Parathyroid adenoma (tissue), 2 donors: Measurements from ENCODE around the gene LAMA3.

Experiments
- H2AFZ ChIP-seq: fragments of 300-600 bp; sonication (generic); one replicate; pipeline ENCODE4 v1.7.0; 2017; ENCODE audit warnings: antibody characterized with exemption, mild to moderate bottlenecking
- H3K27ac ChIP-seq: fragments of 300-600 bp; sonication (generic); one replicate; pipeline ENCODE4 v1.7.0; 2017
- H3K27me3 ChIP-seq: fragments of 300-600 bp; sonication (generic); one replicate; pipeline ENCODE4 v1.7.0; 2017; ENCODE audit warnings: low read length; ENCODE audit not compliant: control insufficient read depth, insufficient read depth
- H3K36me3 ChIP-seq: fragments of 300-600 bp; sonication (generic); one replicate; pipeline ENCODE4 v1.7.0; 2017; ENCODE audit warnings: low read length; ENCODE audit not compliant: control insufficient read depth, insufficient read depth
- H3K4me1 ChIP-seq: fragments of 300-600 bp; sonication (generic); one replicate; pipeline ENCODE4 v1.7.0; 2017; ENCODE audit warnings: control low read depth
- H3K4me2 ChIP-seq: fragments of 300-600 bp; sonication (generic); one replicate; pipeline ENCODE4 v1.7.0; 2017; ENCODE audit warnings: low read length
- H3K4me3 ChIP-seq: fragments of 300-600 bp; sonication (generic); one replicate; pipeline ENCODE4 v1.7.0; 2017; ENCODE audit warnings: low read depth, low read length
- H3K79me2 ChIP-seq: fragments of 300-600 bp; sonication (generic); one replicate; pipeline ENCODE4 v1.7.0; 2017; ENCODE audit warnings: control low read depth
- H3K9ac ChIP-seq: fragments of 300-600 bp; sonication (generic); one replicate; pipeline ENCODE4 v1.7.0; 2017; ENCODE audit warnings: mild to moderate bottlenecking
- H3K9me3 ChIP-seq: fragments of 300-600 bp; sonication (generic); one replicate; pipeline ENCODE4 v1.7.0; 2017; ENCODE audit warnings: low read length; ENCODE audit not compliant: control insufficient read depth
- CTCF ChIP-seq: fragments of 300-600 bp; sonication (generic); IDR thresholded peaks from one replicate; pipeline ENCODE4 v1.7.0; 2017; ENCODE audit warnings: antibody characterized with exemption, mild to moderate bottlenecking
- donor health status: primary hyperparathyroidism.

LAMA3 gene

DNA sequence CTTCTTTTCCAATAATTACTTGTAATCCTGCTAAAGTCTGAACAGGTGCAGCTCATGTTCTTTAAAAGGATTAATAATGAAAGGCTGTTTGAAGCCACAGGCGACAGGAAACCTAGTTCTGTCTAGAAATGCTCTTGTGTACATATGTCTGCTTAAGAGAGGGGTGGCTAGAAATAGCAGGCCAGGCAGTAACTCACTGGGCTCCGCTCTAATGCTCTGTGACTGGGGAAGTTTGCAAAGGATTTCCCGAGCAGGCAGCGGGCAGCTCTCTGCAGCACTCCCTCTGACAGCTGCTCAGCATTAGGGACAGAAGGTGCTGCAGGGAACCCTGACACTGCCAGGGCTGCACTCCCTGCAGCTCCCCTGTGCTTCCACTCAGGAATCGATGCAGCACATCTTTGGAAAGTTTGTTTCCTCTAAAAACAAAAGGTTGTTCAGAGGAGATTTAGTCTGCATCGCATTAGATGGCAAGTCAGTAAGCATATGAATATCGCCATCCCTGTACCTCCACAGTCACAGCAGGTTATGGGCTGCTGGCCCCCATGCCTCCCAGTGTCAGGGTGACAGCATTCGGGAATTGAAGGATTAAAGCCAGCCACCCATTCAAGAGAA lies 292.2 kb downstream of the LAMA3 start:
- no peaks in the 10 kb centered on the region for H3K4me1 ChIP-seq
- no peaks in the 10 kb centered on the region for H3K27me3 ChIP-seq
- no peaks in the 10 kb centered on the region for H3K9me3 ChIP-seq
- no peak overlapping the region for H3K9ac ChIP-seq
- no peak overlapping the region for H2AFZ ChIP-seq
- no peak overlapping the region for H3K4me3 ChIP-seq
- no peak for TF ChIP-seq CTCF
- H3K79me2 ChIP-seq, result no peaks in the 10 kb centered on the region
- H3K36me3 ChIP-seq, result no peaks in the 10 kb centered on the region
- no peak overlapping the region for H3K4me2 ChIP-seq
- no peak overlapping the region for H3K27ac ChIP-seq

GRCh38 chr18:23982155-23983079 lies 293.2 kb downstream of the LAMA3 start:
- no peak for TF ChIP-seq CTCF
- H3K9ac ChIP-seq, result no peak overlapping the region
- no peaks in the 10 kb centered on the region for H3K9me3 ChIP-seq
- H3K36me3 ChIP-seq, result no peaks in the 10 kb centered on the region
- no peak overlapping the region for H3K4me2 ChIP-seq
- H2AFZ ChIP-seq, result peak overlapping the region; percentile 58
- no peaks in the 10 kb centered on the region for H3K4me1 ChIP-seq
- no peaks in the 10 kb centered on the region for H3K79me2 ChIP-seq
- no peak overlapping the region for H3K27ac ChIP-seq
- H3K4me3 ChIP-seq, result no peak overlapping the region
- no peaks in the 10 kb centered on the region for H3K27me3 ChIP-seq

DNA sequence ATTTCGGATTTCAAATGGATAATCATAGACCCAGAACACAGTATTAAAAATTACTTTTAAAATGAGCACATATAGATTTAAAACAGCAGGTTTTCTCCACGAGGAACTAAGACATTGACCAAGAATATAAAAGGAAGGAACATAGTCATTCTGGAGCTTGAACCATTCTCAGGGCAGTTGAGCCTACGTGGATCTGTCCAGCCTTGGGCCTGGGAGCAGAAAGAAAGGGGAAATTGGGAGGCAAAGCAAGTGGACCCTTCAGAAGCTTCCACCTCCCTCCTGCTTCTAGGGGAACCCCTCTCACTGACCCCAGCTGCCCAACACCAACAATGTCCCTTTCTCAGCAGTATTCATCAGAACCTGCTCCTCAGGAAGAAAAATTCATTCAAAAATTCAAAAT lies 293.9 kb downstream of the LAMA3 start:
- Histone ChIP-seq H3K4me3 (no peak overlapping the region), H3K4me2 (no peak overlapping the region), H3K9me3 (no peaks in the 10 kb centered on the region), H3K27ac (no peak overlapping the region), H3K9ac (no peak overlapping the region), H3K79me2 (no peaks in the 10 kb centered on the region), H3K27me3 (no peaks in the 10 kb centered on the region), H2AFZ (no peak overlapping the region), H3K36me3 (no peaks in the 10 kb centered on the region), H3K4me1 (no peaks in the 10 kb centered on the region)
- TF ChIP-seq CTCF, result no peak

GRCh38 chr18:23986600-23987359 lies 297.5 kb downstream of the LAMA3 start:
- no peak overlapping the region for H3K4me3 ChIP-seq
- H3K27me3 ChIP-seq, result no peaks in the 10 kb centered on the region
- no peaks in the 10 kb centered on the region for H3K36me3 ChIP-seq
- H3K9me3 ChIP-seq, result no peaks in the 10 kb centered on the region
- H3K4me1 ChIP-seq, result no peaks in the 10 kb centered on the region
- no peak overlapping the region for H3K27ac ChIP-seq
- H3K79me2 ChIP-seq, result no peaks in the 10 kb centered on the region
- no peak overlapping the region for H3K4me2 ChIP-seq
- no peak overlapping the region for H2AFZ ChIP-seq
- TF ChIP-seq CTCF, result no peak
- H3K9ac ChIP-seq, result no peak overlapping the region
